Activated naive CD4-positive, alpha-beta T cell treated with anti-CD3 and anti-CD28 coated beads, Interleukin-2, amount 50 U/mL, for 72 hours (primary cell): ENCODE data around the gene SPATS2L. TPM values are rescaled to one million over a fixed set of nuclear protein-coding genes. Genes with fewer than 3 reads are reported as not detected.

Experiments used
- ATAC-seq, 2 donors: fragments of 150-1000 bp; cut with Tn5 transposase; 2 replicates each; pipeline ENCODE4 v1.10.0; 2021; ENCODE audit warnings: mild to moderate bottlenecking in 2 of 2, moderate library complexity in 2 of 2
- DNase-seq, 2 donors: peaks; one replicate each; pipeline ENCODE4 v3.0.0; 2021 to 2022; ENCODE audit warnings: low spot score in 2 of 2
- H3K27ac Mint-ChIP-seq, 2 donors: one replicate each; pipeline ENCODE4 v1.8.0; 2022; ENCODE audit warnings: mild to moderate bottlenecking in 2 of 2, mixed read lengths in 2 of 2
- H3K36me3 Mint-ChIP-seq, 2 donors: one replicate each; pipeline ENCODE4 v1.8.0; 2022; ENCODE audit warnings: mixed read lengths in 2 of 2
- H3K9me3 Mint-ChIP-seq, 2 donors: one replicate each; pipeline ENCODE4 v1.8.0; 2022; ENCODE audit warnings: mixed read lengths in 2 of 2
- total RNA-seq, 2 donors: library from RNA; stranded (reverse); gene quantifications; one replicate each; pipeline ENCODE4 v1.2.3, GENCODE V29; 2022

Gene SPATS2L
- total RNA-seq, 2 donors from 2014 or later: 3.9 to 27.7 TPM

GRCh38 chr2:200373973-200374416, 67.5 kb downstream of the SPATS2L start:
- ATAC-seq: peak; percentile 89 to 94
- H3K27ac Mint-ChIP-seq: peak overlapping the region; percentile 3 to 90
- peaks cover 0 to 6% of the 10 kb centered on the region in 2 donors for H3K36me3 Mint-ChIP-seq

GRCh38 chr2:200376513-200377354, 70.2 kb downstream of the SPATS2L start:
- DNase-seq (no peak), ATAC-seq (peak in 1 of 2 donors; percentile 52)
- Mint-ChIP-seq H3K36me3 (peaks cover 0 to 6% of the 10 kb centered on the region in 2 donors), H3K9me3 (no peaks in the 10 kb centered on the region), H3K27ac (peak overlapping the region in 1 of 2 donors; percentile 90)

More at GRCh38 chr2:200373973-200374416, 67.5 kb downstream of the SPATS2L start:
- H3K9me3 Mint-ChIP-seq: no peaks in the 10 kb centered on the region
- DNase-seq: peak in 1 of 2 donors; percentile 44

GRCh38 chr2:200377355-200378336, 71.2 kb downstream of the SPATS2L start:
- H3K36me3 Mint-ChIP-seq: peaks cover 0 to 6% of the 10 kb centered on the region in 2 donors
- H3K9me3 Mint-ChIP-seq: no peaks in the 10 kb centered on the region
- no peak for DNase-seq
- H3K27ac Mint-ChIP-seq: no peak overlapping the region
- ATAC-seq: no peak

GRCh38 chr2:200378652-200379290, 72.3 kb downstream of the SPATS2L start:
- ATAC-seq (no peak), DNase-seq (no peak)
- H3K36me3 Mint-ChIP-seq: peaks cover 0 to 6% of the 10 kb centered on the region in 2 donors
- no peaks in the 10 kb centered on the region for H3K9me3 Mint-ChIP-seq
- H3K27ac Mint-ChIP-seq: peak overlapping the region in 1 of 2 donors; percentile 32

- DNase-seq (no peak), ATAC-seq (no peak)
- H3K27ac Mint-ChIP-seq: peak overlapping the region in 1 of 2 donors; percentile 32
- H3K36me3 Mint-ChIP-seq: peaks cover 0 to 6% of the 10 kb centered on the region in 2 donors
- H3K9me3 Mint-ChIP-seq: no peaks in the 10 kb centered on the region
Observed at GRCh38 chr2:200379481-200380090, 73.1 kb downstream of the SPATS2L start.

- H3K27ac Mint-ChIP-seq: peak overlapping the region in 1 of 2 donors; percentile 31
- DNase-seq (no peak), ATAC-seq (no peak)
- H3K9me3 Mint-ChIP-seq: no peaks in the 10 kb centered on the region
- H3K36me3 Mint-ChIP-seq: peaks cover 0 to 8% of the 10 kb centered on the region in 2 donors
Observed at GRCh38 chr2:200380091-200380561, 73.6 kb downstream of the SPATS2L start.

GRCh38 chr2:200380833-200381542, 74.5 kb downstream of the SPATS2L start:
- Mint-ChIP-seq H3K27ac (peak overlapping the region in 1 of 2 donors; percentile 31), H3K9me3 (no peaks in the 10 kb centered on the region)
- DNase-seq: no peak

GRCh38 chr2:200382874-200383273, 76.4 kb downstream of the SPATS2L start:
- Mint-ChIP-seq H3K36me3 (peaks cover 0 to 14% of the 10 kb centered on the region in 2 donors), H3K9me3 (no peaks in the 10 kb centered on the region), H3K27ac (peak overlapping the region in 1 of 2 donors; percentile 23)

More at GRCh38 chr2:200380833-200381542, 74.5 kb downstream of the SPATS2L start:
- no peak for ATAC-seq
- peaks cover 0 to 6% of the 10 kb centered on the region in 2 donors for H3K36me3 Mint-ChIP-seq

GRCh38 chr2:200383380-200384110, 77.1 kb downstream of the SPATS2L start:
- Mint-ChIP-seq H3K36me3 (peaks cover 0 to 21% of the 10 kb centered on the region in 2 donors), H3K27ac (peak overlapping the region; percentile 23 to 89), H3K9me3 (no peaks in the 10 kb centered on the region)
- DNase-seq (no peak), ATAC-seq (peak; percentile 37 to 83)

More at GRCh38 chr2:200382874-200383273, 76.4 kb downstream of the SPATS2L start:
- DNase-seq (no peak), ATAC-seq (peak in 1 of 2 donors; percentile 43)

GRCh38 chr2:200385063-200385635, 78.7 kb downstream of the SPATS2L start:
- no peak for ATAC-seq
- Mint-ChIP-seq H3K36me3 (peaks cover 0 to 32% of the 10 kb centered on the region in 2 donors), H3K9me3 (no peaks in the 10 kb centered on the region), H3K27ac (no peak overlapping the region)
- DNase-seq: no peak

GRCh38 chr2:200393191-200393590, 86.7 kb downstream of the SPATS2L start:
- ATAC-seq: no peak
- H3K9me3 Mint-ChIP-seq: no peaks in the 10 kb centered on the region

GRCh38 chr2:200394045-200394444, 87.6 kb downstream of the SPATS2L start:
- no peaks in the 10 kb centered on the region for H3K9me3 Mint-ChIP-seq
- ATAC-seq (no peak), DNase-seq (no peak)
- peaks cover 0 to 14% of the 10 kb centered on the region in 2 donors for H3K36me3 Mint-ChIP-seq
- no peak overlapping the region for H3K27ac Mint-ChIP-seq

More at GRCh38 chr2:200393191-200393590, 86.7 kb downstream of the SPATS2L start:
- Mint-ChIP-seq H3K27ac (no peak overlapping the region), H3K36me3 (peaks cover 0 to 21% of the 10 kb centered on the region in 2 donors)
- DNase-seq: no peak

GRCh38 chr2:200396781-200397242, 90.3 kb downstream of the SPATS2L start:
- Mint-ChIP-seq H3K9me3 (peaks cover 0 to under 1% of the 10 kb centered on the region in 2 donors), H3K36me3 (peaks cover 0 to 2% of the 10 kb centered on the region in 2 donors), H3K27ac (no peak overlapping the region)
- ATAC-seq (no peak), DNase-seq (no peak)

GRCh38 chr2:200397785-200398184, 91.3 kb downstream of the SPATS2L start:
- ATAC-seq (no peak), DNase-seq (no peak)
- Mint-ChIP-seq H3K27ac (peak overlapping the region in 1 of 2 donors; percentile 73), H3K36me3 (peaks cover 0 to 6% of the 10 kb centered on the region in 2 donors), H3K9me3 (peaks cover 0 to 6% of the 10 kb centered on the region in 2 donors)
